Right hindlimb (tissue), 1 donor: ENCODE results near the gene DAB2.

Source experiments
- DNase-seq: peaks from one replicate; pipeline ENCODE4 v3.0.0-alpha.2; 2018

Gene DAB2

DNA sequence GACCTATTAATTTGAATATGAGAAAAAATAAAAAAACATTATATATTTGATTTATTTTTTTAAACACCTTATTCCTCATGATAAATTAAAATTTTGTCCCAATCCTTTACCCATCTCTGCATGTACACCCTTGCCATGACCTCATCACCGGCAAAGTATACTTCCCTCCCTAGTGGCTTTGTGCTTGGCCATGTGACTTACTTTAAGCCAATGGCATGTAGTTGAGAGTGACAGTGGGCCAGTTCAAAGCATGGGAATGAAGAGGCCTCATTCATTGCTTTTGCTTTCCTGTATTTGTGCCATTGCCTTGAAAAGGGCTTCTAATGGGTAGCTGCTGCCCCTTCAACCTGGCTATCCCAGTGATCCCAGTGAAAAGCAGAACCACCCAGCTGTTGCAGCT is 91.7 kb downstream of the DAB2 start:
- DNase-seq = no peak

DNA sequence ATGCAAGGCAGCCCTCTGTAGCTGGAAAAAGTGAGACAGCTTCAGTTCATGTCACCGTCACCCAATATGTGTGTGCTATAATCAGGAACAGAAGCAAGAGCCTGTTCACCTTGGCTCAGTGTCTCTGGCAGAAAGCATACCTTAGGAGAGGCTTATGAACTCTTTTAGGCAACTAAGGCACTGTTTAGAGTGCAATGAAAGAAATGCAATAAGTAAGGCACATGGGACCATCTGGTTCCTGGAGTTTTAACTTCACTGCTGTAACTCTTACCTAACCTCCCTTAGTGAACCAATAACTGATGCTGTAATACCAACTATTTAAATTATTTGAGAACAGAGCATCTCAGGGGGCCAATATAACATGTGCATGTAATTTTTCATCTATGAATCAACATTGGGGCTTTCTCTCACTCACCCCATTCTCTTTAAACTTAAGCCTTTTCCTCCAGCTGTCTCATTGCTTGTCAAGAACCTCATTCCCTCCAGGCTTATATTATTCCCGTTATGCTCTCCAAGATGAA is 92.9 kb downstream of the DAB2 start:
- DNase-seq = peak; percentile 54

DNA sequence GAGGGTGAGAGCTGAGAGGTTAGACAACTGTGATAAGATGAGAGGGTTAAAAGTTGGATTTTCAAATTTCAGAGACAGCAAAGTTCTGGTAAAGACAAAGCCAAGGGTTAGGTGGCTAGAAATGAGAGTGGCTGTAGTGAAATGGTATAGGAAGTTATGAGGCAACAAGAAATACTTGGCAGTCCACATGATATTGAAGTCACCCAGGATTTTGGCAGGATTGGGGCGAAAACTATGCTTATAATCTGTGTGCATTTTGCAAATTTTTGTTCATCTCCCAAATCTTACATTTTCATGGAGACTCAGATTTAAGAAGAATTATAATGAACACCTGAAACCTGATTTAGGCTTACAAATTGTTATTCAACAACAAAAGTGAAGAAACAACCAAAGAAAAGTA is 96.0 kb downstream of the DAB2 start:
- DNase-seq = no peak

DNA sequence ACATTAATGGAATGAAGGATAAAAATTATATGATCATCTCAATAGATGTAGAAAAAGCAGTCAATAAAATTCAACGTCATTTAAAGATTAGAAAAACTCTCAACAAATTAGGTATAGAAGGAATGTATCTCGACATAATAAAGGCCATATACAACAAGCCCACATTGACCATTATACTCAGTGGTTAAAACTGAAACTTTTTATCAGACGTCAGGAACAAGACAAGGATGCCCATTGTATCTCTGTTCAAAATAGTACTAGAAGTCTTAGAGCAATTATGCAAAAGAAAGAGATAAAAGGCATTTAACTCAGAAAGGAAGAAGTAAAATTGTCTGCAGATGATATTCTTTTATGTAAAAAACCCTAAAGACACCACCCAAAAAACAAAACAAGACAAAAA is 101.2 kb downstream of the DAB2 start:
- DNase-seq = no peak
